CD4-positive, alpha-beta T cell (primary cell): ENCODE measurements around the gene VPS39. TPM values are rescaled to one million over a fixed set of nuclear protein-coding genes. Genes with fewer than 3 reads are reported as not detected.

Experiments used
- ATAC-seq: fragments of 200-7000 bp; cut with Tn5 transposase; one replicate; pipeline ENCODE4 v1.10.0; 2022; ENCODE audit warnings: mild to moderate bottlenecking; ENCODE audit not compliant: poor library complexity
- CTCF ChIA-PET: fragments of 350-600 bp; sonication (Branson Sonifier 250); formaldehyde crosslinking; loops from one replicate; lab custom pipeline; 2021; ENCODE audit warnings: antibody characterized with exemption, inconsistent platforms; lab: Charles Lee
- POLR2A ChIA-PET: fragments of 350-600 bp; sonication (Branson Sonifier 250); formaldehyde crosslinking; loops from one replicate; lab custom pipeline; 2021; ENCODE audit warnings: antibody characterized with exemption, inconsistent platforms; lab: Charles Lee
- DNase-seq, 14 experiments: peaks; one replicate each; pipeline ENCODE4 v3.0.0-alpha.2; 2013 to 2020; ENCODE audit warnings: mixed read lengths in 2 of 14
- H3K27ac ChIP-seq, 2 donors: one replicate each; pipeline versions ENCODE4 v1.5.1 to v1.7.0; 2013; ENCODE audit warnings: low read length in 2 of 2, low read depth in 1 of 2, mild to moderate bottlenecking in 1 of 2
- H3K27me3 ChIP-seq, 2 experiments: 1 replicate in 1 of 2; 2 replicates in 1 of 2; pipeline versions ENCODE4 v1.6.1 to v1.7.0; 2013; ENCODE audit warnings: low read length in 2 of 2, control low read depth in 1 of 2, mild to moderate bottlenecking in 1 of 2, moderate library complexity in 1 of 2; ENCODE audit not compliant: insufficient read depth in 2 of 2, control insufficient read depth in 1 of 2
- H3K36me3 ChIP-seq: one replicate; pipeline ENCODE4 v1.6.1; 2013; ENCODE audit warnings: low read length, control low read depth; ENCODE audit not compliant: insufficient read depth
- H3K4me1 ChIP-seq: one replicate; pipeline ENCODE4 v1.6.1; 2013; ENCODE audit warnings: low read length, control low read depth; ENCODE audit not compliant: insufficient read depth
- H3K4me3 ChIP-seq: one replicate; pipeline ENCODE4 v1.5.1; 2013; ENCODE audit warnings: mild to moderate bottlenecking, low read length, moderate library complexity
- H3K9me3 ChIP-seq, 2 experiments: 1 replicate in 1 of 2; 2 replicates in 1 of 2; pipeline versions ENCODE4 v1.6.1 to v1.7.0; 2013; ENCODE audit warnings: low read length in 2 of 2, mild to moderate bottlenecking in 2 of 2, control low read depth in 1 of 2, moderate library complexity in 1 of 2; ENCODE audit not compliant: control insufficient read depth in 1 of 2, insufficient read depth in 1 of 2
- H3K27ac Mint-ChIP-seq: one replicate; pipeline ENCODE4 v1.8.0; 2020; ENCODE audit warnings: mixed read lengths
- H3K27me3 Mint-ChIP-seq: one replicate; pipeline ENCODE4 v1.8.0; 2021; ENCODE audit warnings: mixed read lengths
- H3K36me3 Mint-ChIP-seq: one replicate; pipeline ENCODE4 v1.8.0; 2021; ENCODE audit warnings: low read depth, mixed read lengths
- H3K4me1 Mint-ChIP-seq: one replicate; pipeline ENCODE4 v1.8.0; 2021; ENCODE audit warnings: low read depth, mixed read lengths
- H3K4me3 Mint-ChIP-seq: one replicate; pipeline ENCODE4 v1.8.0; 2020; ENCODE audit warnings: mild to moderate bottlenecking, mixed read lengths
- H3K9me3 Mint-ChIP-seq: one replicate; pipeline ENCODE4 v1.8.0; 2020; ENCODE audit warnings: mixed read lengths
- intact Hi-C, 2 experiments: fragments of 100-400 bp; cut with DNase I in 1 of 2; cut with micrococcal nuclease in 1 of 2; formaldehyde crosslinking; loops; one replicate each; pipeline versions ENCODE4 v1.15.1 to v1.9.0; 2023 to 2025; cut with DNase I, micrococcal nuclease
- total RNA-seq, 174 experiments: library from RNA in 2 of 174; stranded (reverse) in 2 of 174; gene quantifications; one replicate each; pipeline ENCODE4 v1.2.3 and lab custom pipeline; 2021 to 2026
- TF ChIP-seq, protein P1 (sequence below): fragments of 200-600 bp; IDR thresholded peaks from one replicate; pipeline ENCODE4 v1.8.0; 2022; ENCODE audit warnings: antibody characterized with exemption, mild to moderate bottlenecking

VPS39 gene
- total RNA-seq, 2 experiments from 2014 or later = 73.4 to 82.5 TPM

DNA sequence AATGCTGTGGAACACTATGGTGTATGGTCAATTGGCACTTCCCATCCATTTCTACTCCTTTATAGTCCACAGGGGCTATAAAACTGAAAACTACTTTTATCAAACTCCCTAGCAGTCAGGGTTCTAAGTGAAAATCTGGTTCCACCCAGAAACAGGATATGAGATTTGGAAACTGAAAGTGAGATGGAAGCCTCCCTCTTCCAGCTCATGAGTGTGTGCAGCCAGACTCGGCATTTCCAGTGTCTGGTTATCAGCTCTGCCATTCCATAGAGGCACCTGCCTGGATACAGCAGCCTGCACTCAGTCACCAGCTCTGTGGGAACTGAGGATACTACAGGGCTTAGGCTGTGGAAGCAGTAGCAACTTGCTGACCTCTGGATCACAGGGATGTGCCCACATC is 37.0 kb downstream of the VPS39 start:
- Mint-ChIP-seq H3K4me1 (peaks cover 9% of the 10 kb centered on the region), H3K27ac (no peak overlapping the region), H3K27me3 (no peaks in the 10 kb centered on the region), H3K36me3 (peaks cover 99% of the 10 kb centered on the region), H3K4me3 (no peak overlapping the region), H3K9me3 (no peaks in the 10 kb centered on the region)
- POLR2A ChIA-PET = no interaction called here
- Histone ChIP-seq H3K4me3 (no peak overlapping the region), H3K36me3 (peaks cover 86% of the 10 kb centered on the region), H3K9me3 (no peaks in the 10 kb centered on the region), H3K27ac (no peak overlapping the region), H3K4me1 (peaks cover 3% of the 10 kb centered on the region), H3K27me3 (no peaks in the 10 kb centered on the region)
- intact Hi-C loops = no loop called here
- TF ChIP-seq, protein P1, sequence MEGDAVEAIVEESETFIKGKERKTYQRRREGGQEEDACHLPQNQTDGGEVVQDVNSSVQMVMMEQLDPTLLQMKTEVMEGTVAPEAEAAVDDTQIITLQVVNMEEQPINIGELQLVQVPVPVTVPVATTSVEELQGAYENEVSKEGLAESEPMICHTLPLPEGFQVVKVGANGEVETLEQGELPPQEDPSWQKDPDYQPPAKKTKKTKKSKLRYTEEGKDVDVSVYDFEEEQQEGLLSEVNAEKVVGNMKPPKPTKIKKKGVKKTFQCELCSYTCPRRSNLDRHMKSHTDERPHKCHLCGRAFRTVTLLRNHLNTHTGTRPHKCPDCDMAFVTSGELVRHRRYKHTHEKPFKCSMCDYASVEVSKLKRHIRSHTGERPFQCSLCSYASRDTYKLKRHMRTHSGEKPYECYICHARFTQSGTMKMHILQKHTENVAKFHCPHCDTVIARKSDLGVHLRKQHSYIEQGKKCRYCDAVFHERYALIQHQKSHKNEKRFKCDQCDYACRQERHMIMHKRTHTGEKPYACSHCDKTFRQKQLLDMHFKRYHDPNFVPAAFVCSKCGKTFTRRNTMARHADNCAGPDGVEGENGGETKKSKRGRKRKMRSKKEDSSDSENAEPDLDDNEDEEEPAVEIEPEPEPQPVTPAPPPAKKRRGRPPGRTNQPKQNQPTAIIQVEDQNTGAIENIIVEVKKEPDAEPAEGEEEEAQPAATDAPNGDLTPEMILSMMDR = no peak
- ATAC-seq (no peak), DNase-seq (peak in 1 of 14 experiments; percentile 16)
- CTCF ChIA-PET = no interaction called here

DNA sequence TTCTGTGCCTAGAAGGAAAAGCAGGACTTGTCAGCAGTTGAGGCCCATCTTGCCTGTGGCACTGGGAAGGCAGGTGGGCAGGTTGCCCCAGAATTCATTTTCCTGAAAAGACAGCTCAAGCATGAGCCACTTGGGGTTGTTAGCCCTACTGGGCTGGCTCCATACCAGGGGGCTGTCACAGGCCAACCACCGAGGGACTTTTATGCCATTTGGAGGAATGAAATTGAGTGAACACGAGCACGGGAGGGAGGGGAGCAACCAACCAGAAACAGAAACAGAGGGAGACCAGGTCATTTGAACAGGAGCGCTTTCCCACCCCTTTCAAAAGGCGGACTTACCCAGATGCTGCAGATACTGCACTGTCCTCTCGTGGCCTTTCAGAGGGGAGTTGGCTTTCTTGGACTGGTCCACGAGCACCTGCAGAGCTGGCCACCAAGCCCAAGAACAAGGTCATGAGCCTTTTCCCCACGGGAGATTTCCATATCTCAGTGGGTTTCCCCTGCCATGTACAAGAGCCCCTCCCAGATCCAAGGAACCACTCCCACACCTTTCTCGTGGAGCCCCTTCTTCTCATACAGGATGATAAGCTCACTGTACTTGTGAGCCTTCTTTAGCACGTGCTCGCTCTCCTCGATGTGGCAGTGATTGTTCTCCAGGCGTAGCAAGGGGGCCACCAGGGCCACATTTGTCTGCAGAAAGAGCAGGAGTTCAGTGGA is 41.7 kb downstream of the VPS39 start:
- ChIA-PET POLR2A (no interaction called here), CTCF (no interaction called here)
- TF ChIP-seq, protein P1 = no peak
- Histone ChIP-seq H3K36me3 (peaks cover 92% of the 10 kb centered on the region), H3K9me3 (no peaks in the 10 kb centered on the region), H3K4me1 (peaks cover 3% of the 10 kb centered on the region), H3K4me3 (no peak overlapping the region), H3K27ac (no peak overlapping the region), H3K27me3 (no peaks in the 10 kb centered on the region)
- ATAC-seq = no peak
- Mint-ChIP-seq H3K36me3 (peaks cover 99% of the 10 kb centered on the region), H3K9me3 (no peaks in the 10 kb centered on the region), H3K4me1 (no peaks in the 10 kb centered on the region), H3K4me3 (no peak overlapping the region), H3K27me3 (no peaks in the 10 kb centered on the region), H3K27ac (no peak overlapping the region)
- intact Hi-C loops = no loop called here
- no peak for DNase-seq

DNA sequence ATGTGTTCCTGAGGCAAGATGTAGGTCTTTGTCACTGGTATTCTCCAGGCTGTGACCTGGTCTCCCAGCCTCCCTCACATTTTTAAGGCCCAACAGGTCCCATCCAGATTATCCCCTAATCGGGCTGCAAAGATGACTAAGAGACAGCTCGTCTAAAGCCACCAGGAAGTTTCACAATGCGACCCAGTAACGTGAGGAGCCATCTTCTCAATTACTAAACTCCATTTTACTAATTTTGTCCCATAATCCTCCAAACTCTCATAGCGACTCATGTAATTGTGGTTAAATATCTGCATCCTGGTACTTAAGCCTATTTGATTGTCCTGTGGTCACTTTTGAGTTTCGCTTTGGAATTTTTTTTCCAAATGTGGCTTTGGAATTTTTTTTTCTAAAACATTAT is 43.0 kb downstream of the VPS39 start:
- intact Hi-C loops = no loop called here
- no peaks in the 10 kb centered on the region for H3K4me1 ChIP-seq
- no peaks in the 10 kb centered on the region for H3K9me3 Mint-ChIP-seq
- no peaks in the 10 kb centered on the region for H3K9me3 ChIP-seq
- DNase-seq (no peak), ATAC-seq (no peak)
- ChIA-PET CTCF (no interaction called here), POLR2A (no interaction called here)
- TF ChIP-seq, protein P1 = no peak
- no peak overlapping the region for H3K4me3 ChIP-seq
- H3K27ac ChIP-seq = no peak overlapping the region
- H3K4me3 Mint-ChIP-seq = no peak overlapping the region
- no peaks in the 10 kb centered on the region for H3K4me1 Mint-ChIP-seq
- H3K27ac Mint-ChIP-seq = no peak overlapping the region
- no peaks in the 10 kb centered on the region for H3K27me3 Mint-ChIP-seq
- no peaks in the 10 kb centered on the region for H3K27me3 ChIP-seq
- peaks cover 98% of the 10 kb centered on the region for H3K36me3 Mint-ChIP-seq
- peaks cover 96% of the 10 kb centered on the region for H3K36me3 ChIP-seq
